HG03432 (cell line): ENCODE results near the gene ASXL2.
"Not testable (repeated sequence)": the region's sequence is repeated elsewhere in the genome, so short reads cannot be mapped to it uniquely, and the experiment has no call there.

Experiments
- ATAC-seq: cut with Tn5 transposase; IDR thresholded peaks from one replicate; pipeline ENCODE4 v1.9.1; 2021; ENCODE audit warnings: mild to moderate bottlenecking, moderate library complexity; ENCODE audit not compliant: unreplicated experiment

ASXL2 gene

DNA sequence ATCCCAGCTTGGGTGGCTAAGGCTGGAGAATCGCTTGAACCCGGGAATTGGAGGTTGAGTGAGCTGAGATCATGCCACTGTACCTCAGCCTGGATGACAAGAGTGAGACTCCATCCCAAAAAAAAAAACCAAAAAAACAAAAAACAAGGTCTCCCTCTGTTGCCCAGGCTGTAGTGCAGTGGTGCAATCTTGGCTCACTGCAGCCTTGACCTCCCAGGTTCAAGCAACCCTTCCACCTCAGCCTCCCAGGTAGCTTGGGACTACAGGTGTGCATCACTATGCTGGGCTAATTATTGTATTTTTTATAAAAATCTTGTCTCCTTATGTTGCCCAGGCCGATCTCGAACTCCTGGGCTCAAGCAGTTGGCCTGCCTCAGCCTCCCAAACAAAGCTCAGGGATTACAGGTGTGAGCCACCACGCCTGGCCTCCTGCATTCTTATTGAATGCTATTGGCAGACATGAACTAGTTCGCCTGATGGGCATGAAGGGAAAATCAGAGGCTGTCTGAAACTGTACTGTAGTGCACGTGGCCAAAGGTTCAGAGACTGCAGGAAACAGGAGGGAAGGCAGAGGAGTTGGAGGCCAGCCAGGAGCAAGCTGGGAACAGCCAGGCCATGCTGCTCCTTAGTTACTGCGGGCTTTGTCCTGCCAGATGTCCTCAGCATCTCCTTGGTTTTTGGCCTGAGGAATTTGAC lies 16.0 kb upstream of the ASXL2 start:
- no peak for ATAC-seq

DNA sequence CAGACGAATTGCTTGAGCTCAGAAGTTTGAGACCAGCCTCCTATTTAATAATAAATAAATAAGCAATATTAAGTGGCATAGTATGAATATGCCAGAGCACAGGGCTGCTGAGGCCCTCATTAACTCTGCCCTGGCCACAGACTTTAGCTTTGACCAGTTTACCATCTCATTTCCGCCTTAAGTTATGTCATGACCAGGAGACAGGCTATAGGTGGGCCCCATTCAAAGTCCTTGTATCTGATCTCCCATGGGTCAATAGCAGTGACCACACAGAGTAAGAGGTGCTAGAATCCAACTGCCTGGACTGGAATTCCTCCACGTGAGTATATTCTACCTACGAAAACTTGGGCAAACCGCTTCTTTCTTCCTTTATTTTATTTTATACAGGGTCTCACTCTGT lies 13.4 kb upstream of the ASXL2 start:
- no peak for ATAC-seq

DNA sequence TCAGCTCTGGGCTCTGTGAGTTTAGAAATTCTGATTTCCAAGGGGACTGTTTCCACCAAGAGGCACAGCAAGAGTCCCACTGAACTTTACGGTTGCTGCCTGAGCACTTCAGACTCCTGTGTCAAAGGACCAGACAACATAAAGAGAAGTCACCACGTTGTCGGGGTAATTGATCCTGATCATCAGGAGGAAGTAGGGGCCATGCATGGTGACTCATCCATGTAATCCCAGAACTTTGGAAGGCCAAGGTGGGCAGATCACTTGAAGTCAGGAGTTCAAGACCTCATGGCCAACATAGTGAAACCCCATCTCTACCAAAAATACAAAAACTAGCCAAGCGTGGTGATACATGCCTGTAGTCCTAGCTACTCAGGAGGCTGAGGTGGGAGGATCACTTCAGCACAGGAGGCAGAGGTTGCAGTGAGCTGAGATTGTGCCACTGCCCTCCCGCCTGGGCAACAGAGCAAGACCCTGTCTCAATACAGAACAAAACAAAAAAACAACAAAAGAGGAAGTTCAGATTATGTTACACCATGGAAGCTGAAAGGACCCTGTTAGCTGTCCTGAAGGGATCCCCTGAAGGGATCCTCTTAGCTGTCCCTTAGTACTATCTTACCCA lies 9.4 kb upstream of the ASXL2 start:
- no peak for ATAC-seq

DNA sequence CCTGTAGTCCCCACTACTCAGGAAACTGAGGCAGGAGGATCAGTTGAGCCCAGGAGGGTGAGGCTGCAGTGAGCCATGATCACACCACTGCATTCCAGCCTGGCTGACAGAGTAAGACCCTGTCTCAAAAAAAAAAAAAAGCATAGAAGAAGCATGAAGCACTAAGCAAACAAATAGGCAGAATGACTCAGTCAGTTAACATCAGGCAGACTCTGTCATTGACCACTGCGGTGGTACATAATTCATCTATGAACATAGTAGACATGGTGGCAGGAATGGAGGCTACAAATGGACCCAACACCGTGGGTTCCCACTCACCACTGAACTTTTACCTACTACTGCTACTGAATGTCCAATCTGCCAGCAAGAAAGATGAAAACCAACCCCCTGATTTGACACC lies 7.6 kb upstream of the ASXL2 start:
- ATAC-seq = no peak

DNA sequence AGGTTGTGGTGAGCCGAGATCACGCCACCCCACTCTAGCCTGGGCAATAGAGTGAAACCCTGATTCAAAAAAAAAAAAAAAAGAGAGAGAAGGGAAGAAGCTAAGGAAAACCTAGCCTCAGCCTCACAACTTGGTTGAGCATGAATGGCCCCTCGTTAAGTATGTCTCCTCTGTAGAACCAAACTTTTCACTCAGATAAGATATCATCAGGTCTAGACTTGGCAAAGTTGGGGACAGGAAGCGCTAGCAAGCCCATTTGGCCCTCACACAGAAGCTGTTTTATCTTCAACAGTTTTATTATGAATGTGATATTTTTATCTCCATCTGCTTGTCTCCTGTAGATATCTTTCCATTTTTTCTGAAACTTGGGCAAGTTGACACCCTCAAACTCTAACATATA lies 3.5 kb upstream of the ASXL2 start:
- no peak for ATAC-seq

DNA sequence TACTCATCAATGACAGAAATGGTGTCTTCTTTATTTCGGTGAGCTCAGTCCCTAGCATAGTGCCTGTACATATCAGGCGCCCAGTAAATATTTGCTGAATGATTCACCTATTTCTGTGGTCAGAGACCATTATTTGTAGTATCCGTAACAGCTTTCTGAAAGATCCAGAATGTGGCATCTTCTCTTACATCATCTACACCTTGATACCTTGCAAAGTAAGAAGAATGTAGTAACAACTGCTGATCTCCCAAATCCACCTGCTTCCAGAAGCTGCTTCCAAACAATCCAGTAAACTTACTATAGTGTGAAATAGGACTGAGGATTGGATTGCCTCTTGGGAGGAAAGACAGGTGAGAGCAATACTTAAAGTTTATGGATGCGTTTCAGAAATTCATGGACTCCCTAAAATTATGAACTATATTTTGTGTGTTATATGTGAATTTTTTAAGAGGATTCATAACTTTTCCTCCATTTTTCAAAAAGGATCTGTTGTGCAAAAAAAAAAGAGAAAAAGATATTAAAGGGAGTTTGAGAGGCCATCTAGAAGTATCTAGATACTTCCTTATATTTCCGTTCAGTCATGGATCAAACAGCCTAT lies 945 bp upstream of the ASXL2 start:
- ATAC-seq = no peak

DNA sequence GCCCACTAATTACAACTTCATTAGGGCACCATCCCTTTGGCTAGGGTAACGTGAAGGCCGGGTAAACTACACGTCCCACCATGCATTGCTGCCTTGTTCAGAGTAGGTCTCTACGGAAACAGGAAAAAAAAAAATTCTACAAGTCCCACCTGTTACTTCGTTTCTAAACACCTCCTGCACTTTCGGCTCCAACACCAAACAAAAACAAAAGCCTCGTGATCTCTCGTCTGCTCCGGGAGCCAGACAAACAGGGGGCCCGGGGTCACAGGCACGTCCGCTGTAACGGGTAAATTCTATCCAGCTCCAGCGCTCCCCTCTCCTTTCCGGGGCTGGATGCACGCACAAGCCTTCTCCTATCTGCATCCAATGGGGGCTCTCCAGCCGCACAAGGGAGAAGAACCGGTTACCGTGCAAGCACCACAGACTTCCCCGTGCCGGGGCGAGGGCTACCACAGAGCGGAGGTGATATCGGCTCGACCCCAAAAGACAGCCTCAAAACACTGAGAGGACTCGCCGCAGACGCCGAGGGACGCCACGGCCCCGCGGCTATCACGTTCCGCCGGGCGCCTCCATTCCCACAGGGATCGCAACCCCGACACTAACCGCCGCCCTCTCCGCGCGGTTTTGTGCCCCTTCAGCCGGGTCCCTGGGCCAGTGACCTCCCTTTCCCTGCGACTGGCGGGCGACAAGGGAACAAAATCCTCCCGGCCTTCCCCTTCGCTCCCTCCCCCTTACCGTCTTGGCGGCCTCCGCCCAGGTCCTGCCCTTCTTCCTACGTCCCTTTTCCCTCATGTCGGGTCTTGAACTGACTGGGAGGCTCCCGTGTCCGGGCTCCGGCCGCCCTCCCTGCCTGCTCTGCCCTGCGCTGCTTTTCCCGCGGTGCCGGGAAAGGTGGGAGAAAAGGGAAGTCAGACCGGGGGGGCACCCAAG lies 591 bp downstream of the ASXL2 start:
- peak; percentile 44 for ATAC-seq

DNA sequence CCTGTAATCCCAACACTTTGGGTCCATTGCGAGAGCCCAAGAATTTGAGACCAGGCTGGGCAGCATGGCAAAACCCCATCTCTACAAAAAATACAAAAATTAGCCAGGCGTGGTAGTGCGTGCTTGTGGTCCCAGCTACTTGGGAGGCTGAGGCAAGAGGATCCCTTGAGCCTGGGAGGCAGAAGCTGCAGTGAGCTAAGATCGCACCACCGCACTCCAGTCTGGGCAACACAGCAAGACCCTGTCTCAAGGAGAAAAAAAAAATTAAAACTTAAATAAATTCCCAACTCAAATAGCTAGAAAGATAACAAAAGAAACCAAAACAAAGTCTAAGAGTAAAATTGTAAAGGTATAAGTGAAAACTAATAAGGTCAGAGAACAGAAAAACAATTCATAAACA lies 6.2 kb downstream of the ASXL2 start:
- ATAC-seq = no peak

DNA sequence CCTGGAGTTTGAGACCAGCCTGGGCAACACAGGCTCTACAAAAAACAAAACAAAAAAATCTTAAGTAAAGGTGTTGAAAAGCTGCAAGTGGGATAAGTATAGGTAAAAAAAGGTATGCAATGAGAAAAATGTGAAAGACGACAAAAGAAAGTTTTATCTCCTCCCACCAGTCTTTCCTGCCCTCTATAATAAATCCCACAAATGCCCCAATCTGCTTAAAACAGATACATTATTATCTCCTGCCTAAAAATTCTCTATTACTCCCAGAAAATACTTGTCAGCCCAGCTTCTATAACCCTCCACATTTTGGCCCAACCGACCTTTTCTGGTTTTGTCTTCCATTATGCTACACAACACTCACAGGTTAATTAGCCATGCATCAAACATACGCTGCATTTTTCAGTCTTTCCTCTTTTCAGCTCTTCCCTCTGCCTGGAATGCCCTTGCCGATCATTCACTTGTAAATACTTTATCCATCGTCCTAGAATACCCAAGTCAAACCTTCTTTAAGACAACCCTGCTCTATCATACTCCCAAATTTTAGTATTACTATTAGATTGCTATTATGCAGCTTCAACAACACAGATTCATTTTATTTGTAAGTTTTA lies 10.8 kb downstream of the ASXL2 start:
- ATAC-seq = no peak

DNA sequence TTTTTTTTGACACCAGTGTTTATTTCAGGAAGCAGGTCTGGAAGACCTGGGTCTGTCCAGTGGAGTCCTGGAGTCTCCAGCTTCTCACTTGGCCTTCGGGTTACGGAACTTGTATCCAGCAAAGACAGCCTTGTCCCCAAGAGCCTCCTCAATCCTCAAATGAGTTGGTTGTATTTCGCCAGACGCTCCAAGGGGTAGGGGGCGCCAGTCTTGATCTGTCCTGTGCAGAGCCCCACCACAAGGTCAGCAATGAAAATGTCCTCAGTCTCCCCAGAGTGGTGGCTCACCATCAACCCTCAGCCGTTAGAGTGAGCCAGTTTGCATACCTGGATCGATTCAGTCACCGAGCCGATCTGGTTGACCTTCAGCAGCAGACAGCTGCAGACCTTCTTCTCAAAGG lies 21.9 kb downstream of the ASXL2 start:
- no peak for ATAC-seq

DNA sequence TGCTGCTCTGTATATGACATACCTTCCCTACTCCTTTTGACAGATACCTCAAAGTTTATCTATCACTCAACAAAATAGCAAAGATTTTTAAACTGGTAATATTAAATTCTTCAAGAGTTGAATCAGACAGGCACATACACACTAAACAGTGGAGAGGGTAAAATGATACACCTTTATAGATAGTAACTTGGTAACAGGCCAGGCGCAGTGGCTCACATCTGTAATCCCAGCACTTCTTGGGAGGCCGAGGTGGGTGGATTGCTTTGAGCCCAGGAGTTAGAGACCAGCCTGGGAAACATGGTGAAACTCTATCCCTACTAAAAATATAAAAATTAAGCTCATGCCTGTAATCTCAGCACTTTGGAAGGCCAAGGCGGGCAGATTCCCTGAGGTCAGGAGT lies 23.2 kb downstream of the ASXL2 start:
- ATAC-seq = no peak

DNA sequence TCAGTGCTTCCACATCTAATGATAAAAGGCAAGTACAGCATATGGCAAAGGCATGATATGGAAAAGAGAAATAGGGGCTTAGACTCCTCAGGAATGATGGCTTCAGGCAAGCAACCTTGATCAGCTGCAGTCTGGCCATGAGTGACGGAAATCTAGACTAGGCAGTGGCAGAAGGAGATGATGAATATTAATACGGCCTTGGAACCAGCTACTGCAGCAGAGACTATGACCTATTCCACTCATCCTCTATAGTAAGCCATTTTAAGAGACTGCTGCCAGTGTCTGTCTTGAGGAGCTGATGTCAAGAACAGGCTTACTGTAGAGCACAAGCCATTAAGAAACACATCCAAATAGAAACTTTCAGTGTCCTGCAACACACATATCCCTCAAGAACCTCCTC lies 23.7 kb downstream of the ASXL2 start:
- no peak for ATAC-seq

DNA sequence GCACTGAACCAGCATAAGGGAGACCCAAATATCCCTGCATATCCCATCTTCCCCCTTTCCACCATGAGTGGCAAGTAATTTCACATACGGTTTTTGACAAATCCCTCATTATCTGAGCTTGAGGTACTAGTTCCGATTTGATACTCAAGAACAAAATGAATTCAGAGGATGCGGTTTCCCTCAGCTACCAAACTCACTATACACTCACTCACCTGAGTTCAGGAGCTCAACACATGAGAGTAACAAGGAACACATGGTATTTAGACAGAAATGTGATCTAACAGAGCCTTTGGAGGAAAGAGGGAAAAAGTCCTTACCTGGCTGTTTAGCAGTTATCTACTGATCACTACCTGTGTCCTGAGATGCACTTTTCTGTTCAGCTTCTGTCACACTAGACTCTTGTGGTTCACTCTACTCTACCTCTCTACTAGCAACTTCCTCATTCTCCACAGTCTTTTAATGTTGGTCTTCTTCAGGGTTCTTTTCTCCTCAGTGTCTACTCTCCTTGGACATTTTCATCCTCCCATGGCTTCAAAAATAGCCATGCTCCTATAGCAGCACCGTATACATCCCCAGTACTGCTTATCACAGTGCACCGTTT lies 25.1 kb downstream of the ASXL2 start:
- no peak for ATAC-seq

DNA sequence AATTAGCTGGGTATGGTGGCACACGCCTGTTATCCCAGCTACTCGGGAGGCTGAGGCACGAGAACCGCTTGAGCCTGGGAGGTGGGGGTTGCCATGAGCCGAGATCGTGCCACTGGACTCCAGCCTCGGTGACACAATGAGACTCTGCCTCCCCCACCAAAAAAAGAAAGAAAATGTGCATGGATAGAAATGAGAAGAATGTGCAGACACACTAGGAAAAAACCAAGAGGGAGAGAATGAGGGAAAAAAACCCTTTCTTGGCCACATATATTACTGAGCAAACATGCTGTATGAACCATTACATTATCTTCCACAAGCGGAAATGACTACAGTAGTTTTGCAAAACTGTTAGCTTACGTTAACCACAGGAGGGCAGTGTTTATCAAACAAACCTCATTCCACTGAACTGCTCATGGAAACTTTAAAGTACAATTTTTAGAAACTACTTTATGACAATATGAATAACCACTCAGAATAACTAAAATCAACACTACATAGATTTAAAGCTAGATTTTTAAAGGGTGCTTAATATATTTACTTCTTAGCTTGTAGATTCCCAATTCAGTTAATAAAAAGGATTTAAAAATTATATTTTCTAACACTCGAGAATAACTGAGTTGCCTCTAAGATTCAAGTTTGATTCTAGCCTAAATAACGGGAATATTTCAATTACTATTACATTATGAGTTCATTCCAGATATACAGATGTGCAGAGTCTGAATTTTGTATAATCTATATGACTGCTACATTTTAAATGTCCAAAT lies 26.4 kb downstream of the ASXL2 start:
- ATAC-seq = peak; percentile 83

DNA sequence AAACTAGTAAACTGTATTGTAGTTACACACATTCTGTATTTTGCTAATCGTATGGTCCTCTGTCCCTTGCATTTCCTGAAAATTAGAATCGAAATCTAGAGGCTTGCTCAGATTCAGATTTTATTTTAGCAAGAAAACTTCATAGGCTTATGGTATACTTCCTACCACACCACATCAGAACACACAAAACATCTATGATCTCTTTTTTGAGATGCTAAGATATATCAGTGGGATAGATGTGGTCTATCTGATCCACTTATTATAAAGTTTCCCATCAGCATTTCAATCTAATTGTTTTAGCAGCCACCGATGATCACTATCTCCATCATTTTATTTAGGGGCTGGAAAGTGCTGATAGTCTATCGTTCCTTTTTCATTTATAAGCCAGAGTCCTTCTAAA lies 27.9 kb downstream of the ASXL2 start:
- not testable (repeated sequence) for ATAC-seq

DNA sequence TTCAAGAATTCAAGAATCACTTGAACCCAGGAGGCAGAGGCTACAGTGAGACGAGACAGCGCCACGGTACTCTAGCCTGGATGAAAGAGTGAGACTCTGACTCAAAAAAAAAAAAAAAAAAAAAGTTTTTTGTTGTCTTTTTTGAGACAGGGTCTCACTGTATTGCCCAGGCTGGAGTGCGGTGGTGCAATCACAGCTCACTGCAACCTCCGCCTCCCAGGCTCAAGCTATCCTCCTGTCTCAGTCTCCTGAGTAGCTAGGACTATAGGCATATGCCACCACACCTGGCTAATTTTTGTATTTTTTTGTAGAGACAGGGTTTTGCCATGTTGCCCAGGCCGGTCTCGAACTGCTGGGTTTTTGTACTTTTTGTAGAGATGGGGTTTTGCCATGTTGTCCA lies 28.9 kb downstream of the ASXL2 start:
- not testable (repeated sequence) for ATAC-seq

DNA sequence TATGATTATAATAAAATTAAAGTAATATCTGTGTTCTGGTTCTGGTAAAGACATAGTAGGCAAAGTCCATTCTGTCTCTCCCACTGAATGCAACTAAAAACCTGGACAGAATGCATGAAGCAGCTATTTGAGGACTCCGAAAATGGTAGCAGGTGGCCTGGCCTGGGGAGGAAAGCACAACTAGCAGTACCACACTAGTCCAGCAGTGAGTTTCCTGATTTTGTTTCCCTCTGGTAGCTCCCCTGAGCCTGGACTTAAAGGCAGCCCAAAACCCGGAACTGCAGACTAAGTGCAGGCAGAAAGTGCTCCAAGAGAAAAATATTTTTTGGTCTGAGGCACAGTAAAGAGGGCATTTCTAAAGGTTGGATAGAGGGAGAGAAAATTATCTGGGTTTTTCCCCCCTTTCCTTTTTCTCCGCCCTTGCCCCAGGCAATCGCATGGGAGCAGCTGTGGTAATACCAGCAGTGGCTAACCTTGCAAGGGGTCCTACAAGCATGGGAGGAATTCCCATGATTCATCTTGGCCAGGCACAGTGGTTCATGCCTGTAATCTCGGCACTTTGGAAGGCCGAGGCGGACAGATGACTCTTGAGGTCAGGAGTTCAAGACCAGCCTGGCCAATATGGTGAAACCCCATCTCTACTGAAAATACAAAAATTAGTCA lies 32.3 kb downstream of the ASXL2 start:
- no peak for ATAC-seq

DNA sequence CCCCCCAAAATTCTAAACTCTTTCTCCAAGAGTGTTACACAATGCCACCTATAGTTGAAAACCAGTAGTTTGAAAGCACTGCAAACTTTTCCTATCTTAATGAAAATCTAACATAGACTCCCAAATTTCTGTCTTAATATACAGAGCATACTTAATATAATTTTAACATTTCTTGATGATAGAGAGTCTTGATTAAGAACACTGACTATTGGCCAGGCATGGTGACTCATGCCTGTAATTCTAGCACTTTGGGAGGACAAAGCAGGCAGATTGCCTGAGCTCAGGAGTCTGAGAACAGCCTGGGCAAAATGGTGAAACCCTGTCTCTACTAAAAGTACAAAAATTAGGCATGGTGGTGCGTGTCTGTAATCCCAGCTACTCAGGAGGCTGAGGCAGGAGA lies 34.2 kb downstream of the ASXL2 start:
- no peak for ATAC-seq

DNA sequence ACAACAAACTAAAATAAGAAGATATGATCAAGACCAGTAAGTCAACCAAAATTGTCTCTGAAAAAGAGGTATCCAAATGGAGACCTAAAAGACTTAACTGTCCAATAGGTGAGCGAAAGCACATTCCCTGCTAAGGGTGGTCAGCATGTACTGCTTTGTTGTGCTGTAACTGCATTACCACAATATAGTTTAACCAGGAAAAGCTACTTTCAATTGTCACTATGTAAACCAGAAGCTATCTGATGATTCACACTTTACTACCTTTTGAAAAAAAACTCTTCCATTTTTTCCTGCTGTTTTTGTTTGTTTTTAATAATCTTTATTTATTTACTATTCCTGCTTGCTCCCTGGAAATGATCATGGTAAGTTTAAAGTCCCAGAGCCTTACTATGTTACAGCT lies 36.1 kb downstream of the ASXL2 start:
- ATAC-seq = no peak
